Keratinocyte (primary cell): ENCODE data around the gene AGPAT3.

Source experiments
- EZH2 ChIP-seq: IDR thresholded peaks from one replicate; pipeline ENCODE4 v1.6.1; 2012; ENCODE audit warnings: inconsistent platforms, mild to moderate bottlenecking, low read length, moderate library complexity
- TF ChIP-seq, protein P1 (sequence below), 3 experiments: IDR thresholded peaks in 1 of 3; conservative IDR thresholded peaks in 1 of 3; optimal IDR thresholded peaks in 1 of 3; 2 replicates in 2 of 3; 3 replicates in 1 of 3; pipeline versions ENCODE3 to v1.5.1; 2011; ENCODE audit warnings: low read length in 3 of 3, mild to moderate bottlenecking in 3 of 3, moderate library complexity in 2 of 3, control low read depth in 1 of 3, inconsistent platforms in 1 of 3; ENCODE audit not compliant: insufficient read depth in 2 of 3; ENCODE audit errors: extremely low read depth in 1 of 3

DNA sequence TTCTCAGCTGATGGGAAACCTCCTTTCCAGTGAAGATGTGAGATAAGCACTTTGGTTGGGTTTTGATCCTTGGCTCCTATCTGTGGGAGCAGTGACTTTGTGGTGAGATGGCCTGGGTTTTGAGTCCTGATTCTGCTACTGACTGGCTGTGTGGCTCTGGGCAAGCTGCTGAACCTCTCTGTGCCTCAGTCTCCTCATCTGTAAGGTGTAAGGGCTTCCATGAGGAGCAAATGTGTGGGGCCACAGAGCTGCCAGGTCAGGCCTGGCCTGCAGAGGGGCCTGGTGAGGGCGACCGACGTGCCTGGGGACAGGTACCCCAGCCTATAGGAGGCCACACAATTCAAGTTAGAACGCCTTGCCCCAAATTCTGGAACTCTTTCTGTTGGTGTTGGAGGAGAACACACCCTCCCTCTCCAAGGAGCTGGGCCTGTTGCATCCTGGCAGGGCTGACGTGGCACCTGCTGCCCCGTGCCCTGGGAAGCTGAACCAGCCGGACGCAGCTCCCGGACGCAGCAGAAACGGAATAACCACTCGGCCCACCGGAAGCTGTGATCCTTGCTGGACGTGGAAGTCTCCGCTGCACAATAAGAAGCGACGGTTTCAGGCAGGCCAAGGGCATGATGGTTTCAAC lies 62.7 kb downstream of the AGPAT3 start:
- TF ChIP-seq, protein P1, sequence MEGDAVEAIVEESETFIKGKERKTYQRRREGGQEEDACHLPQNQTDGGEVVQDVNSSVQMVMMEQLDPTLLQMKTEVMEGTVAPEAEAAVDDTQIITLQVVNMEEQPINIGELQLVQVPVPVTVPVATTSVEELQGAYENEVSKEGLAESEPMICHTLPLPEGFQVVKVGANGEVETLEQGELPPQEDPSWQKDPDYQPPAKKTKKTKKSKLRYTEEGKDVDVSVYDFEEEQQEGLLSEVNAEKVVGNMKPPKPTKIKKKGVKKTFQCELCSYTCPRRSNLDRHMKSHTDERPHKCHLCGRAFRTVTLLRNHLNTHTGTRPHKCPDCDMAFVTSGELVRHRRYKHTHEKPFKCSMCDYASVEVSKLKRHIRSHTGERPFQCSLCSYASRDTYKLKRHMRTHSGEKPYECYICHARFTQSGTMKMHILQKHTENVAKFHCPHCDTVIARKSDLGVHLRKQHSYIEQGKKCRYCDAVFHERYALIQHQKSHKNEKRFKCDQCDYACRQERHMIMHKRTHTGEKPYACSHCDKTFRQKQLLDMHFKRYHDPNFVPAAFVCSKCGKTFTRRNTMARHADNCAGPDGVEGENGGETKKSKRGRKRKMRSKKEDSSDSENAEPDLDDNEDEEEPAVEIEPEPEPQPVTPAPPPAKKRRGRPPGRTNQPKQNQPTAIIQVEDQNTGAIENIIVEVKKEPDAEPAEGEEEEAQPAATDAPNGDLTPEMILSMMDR (optimal IDR thresholded peaks at IDR 0.05 in 1 of 3, IDR thresholded peaks at IDR 0.05 in 1 of 3, conservative IDR thresholded peaks at IDR 0.05 in 1 of 3; ENCODE audit: extremely low read depth in 1 of 3, insufficient read depth in 2 of 3, low read length in 3 of 3) = no peak
- TF ChIP-seq EZH2 = no peak
